Measurements from ENCODE around the gene BCKDHB.
"Not testable (repeated sequence)": the region's sequence is repeated elsewhere in the genome, so short reads cannot be mapped to it uniquely, and the experiment has no call there.

BCKDHB gene

GRCh38 chr6:80263585-80263984 is 157.1 kb downstream of the BCKDHB start:
- no peak for DNase-seq (ENCODE audit: low read depth)

- DNase-seq (ENCODE audit: low read depth): no peak
Observed at GRCh38 chr6:80268865-80269730, 162.6 kb downstream of the BCKDHB start.

GRCh38 chr6:80271074-80271473 is 164.6 kb downstream of the BCKDHB start:
- DNase-seq (ENCODE audit: low read depth): no peak

- no peak for DNase-seq (ENCODE audit: low read depth)
Observed at GRCh38 chr6:80272988-80273387, 166.5 kb downstream of the BCKDHB start.

- no peak for DNase-seq (ENCODE audit: low read depth)
Observed at GRCh38 chr6:80276861-80277260, 170.4 kb downstream of the BCKDHB start.

- no peak for DNase-seq (ENCODE audit: low read depth)
Observed at GRCh38 chr6:80277501-80277900, 171.0 kb downstream of the BCKDHB start.

GRCh38 chr6:80280262-80281010 is 174.0 kb downstream of the BCKDHB start:
- no peak for DNase-seq (ENCODE audit: low read depth)

GRCh38 chr6:80282913-80283554 is 176.6 kb downstream of the BCKDHB start:
- peak; percentile 10 for DNase-seq (ENCODE audit: low read depth)

GRCh38 chr6:80287112-80287511 is 180.6 kb downstream of the BCKDHB start:
- DNase-seq (ENCODE audit: low read depth): no peak

GRCh38 chr6:80287607-80288006 is 181.1 kb downstream of the BCKDHB start:
- DNase-seq (ENCODE audit: low read depth): no peak

GRCh38 chr6:80289727-80290126 is 183.3 kb downstream of the BCKDHB start:
- DNase-seq (ENCODE audit: low read depth): no peak

- not testable (repeated sequence) for DNase-seq (ENCODE audit: low read depth)
Observed at GRCh38 chr6:80294531-80294930, 188.1 kb downstream of the BCKDHB start.

GRCh38 chr6:80302716-80303115 is 196.2 kb downstream of the BCKDHB start:
- DNase-seq (ENCODE audit: low read depth): no peak

GRCh38 chr6:80304014-80304413 is 197.5 kb downstream of the BCKDHB start:
- DNase-seq (ENCODE audit: low read depth): no peak

- no peak for DNase-seq (ENCODE audit: low read depth)
Observed at GRCh38 chr6:80314531-80314930, 208.1 kb downstream of the BCKDHB start.

GRCh38 chr6:80316686-80317231 is 210.3 kb downstream of the BCKDHB start:
- no peak for DNase-seq (ENCODE audit: low read depth)

- peak; percentile 50 for DNase-seq (ENCODE audit: low read depth)
Observed at GRCh38 chr6:80319196-80319595, 212.7 kb downstream of the BCKDHB start.

GRCh38 chr6:80321011-80321410 is 214.5 kb downstream of the BCKDHB start:
- no peak for DNase-seq (ENCODE audit: low read depth)

GRCh38 chr6:80325742-80326141 is 219.3 kb downstream of the BCKDHB start:
- no peak for DNase-seq (ENCODE audit: low read depth)

GRCh38 chr6:80328652-80329051 is 222.2 kb downstream of the BCKDHB start:
- no peak for DNase-seq (ENCODE audit: low read depth)

GRCh38 chr6:80329496-80329895 is 223.0 kb downstream of the BCKDHB start:
- DNase-seq (ENCODE audit: low read depth): no peak

- no peak for DNase-seq (ENCODE audit: low read depth)
Observed at GRCh38 chr6:80330961-80331360, 224.5 kb downstream of the BCKDHB start.
